SK-N-SH (cell line): ENCODE results near the gene MAMDC4. TPM values are rescaled to one million over a fixed set of nuclear protein-coding genes. Genes with fewer than 3 reads are reported as not detected.

Experiments
- CTCF ChIA-PET: fragments of 300-600, 350-600 bp; formaldehyde crosslinking; extraction: SDS; loops from one replicate; lab custom pipeline; 2021; lab: Yijun Ruan, JAX
- POLR2A ChIA-PET: fragments of 350-600 bp; sonication (Branson Sonifier 250); formaldehyde crosslinking; extraction: SDS; loops from one replicate; lab custom pipeline; 2020; ENCODE audit warnings: antibody characterized with exemption, inconsistent platforms; lab: Yijun Ruan, JAX
- DNase-seq: peaks from one replicate; pipeline ENCODE4 v3.0.0; 2012
- H2AFZ ChIP-seq: fragments of 200-600 bp; sonication (generic); 2 replicates; pipeline ENCODE4 v1.8.1; 2016; ENCODE audit warnings: antibody characterized with exemption, mild to moderate bottlenecking, low read depth
- H3F3A ChIP-seq: fragments of 200-600 bp; sonication (generic); replicated peaks from 2 replicates; pipeline ENCODE3; 2016; ENCODE audit warnings: antibody characterized with exemption, mild to moderate bottlenecking; ENCODE audit not compliant: insufficient read depth
- H3K27ac ChIP-seq, 2 experiments: fragments of 200-500 bp in 1 of 2; fragments of 200-600 bp in 1 of 2; sonication (Bioruptor generic) in 1 of 2; sonication (generic), shearing (Covaris generic) in 1 of 2; 2 replicates each; pipeline versions ENCODE4 v1.5.1 to v1.6.1; 2014 to 2016; ENCODE audit warnings: low read depth in 2 of 2, inconsistent platforms in 1 of 2, low read length in 1 of 2, mild to moderate bottlenecking in 1 of 2, mixed read lengths in 1 of 2
- H3K27me3 ChIP-seq: fragments of 200-600 bp; sonication (generic), shearing (Covaris generic); 2 replicates; pipeline ENCODE4 v1.6.1; 2016; ENCODE audit warnings: mixed run types; ENCODE audit not compliant: insufficient read depth
- H3K36me3 ChIP-seq, 2 experiments: fragments of 200-500 bp in 1 of 2; fragments of 200-600 bp in 1 of 2; sonication (Bioruptor generic) in 1 of 2; sonication (generic) in 1 of 2; replicated peaks in 1 of 2; 2 replicates each; pipeline versions ENCODE3 to v1.5.1; 2014 to 2016; ENCODE audit warnings: low read length in 1 of 2, mild to moderate bottlenecking in 1 of 2; ENCODE audit not compliant: insufficient read depth in 2 of 2, control insufficient read depth in 1 of 2
- H3K4me1 ChIP-seq, 2 experiments: fragments of 200-500 bp in 1 of 2; fragments of 200-600 bp in 1 of 2; sonication (Bioruptor generic) in 1 of 2; sonication (generic), shearing (Covaris generic) in 1 of 2; 2 replicates each; pipeline versions ENCODE4 v1.5.1 to v1.6.1; 2014 to 2016; ENCODE audit warnings: low read depth in 1 of 2, low read length in 1 of 2, mixed run types in 1 of 2; ENCODE audit not compliant: insufficient read depth in 2 of 2, control insufficient read depth in 1 of 2
- H3K4me2 ChIP-seq: fragments of 200-600 bp; sonication (generic), shearing (Covaris generic); 2 replicates; pipeline ENCODE4 v1.6.1; 2017; ENCODE audit warnings: mixed run types
- H3K4me3 ChIP-seq, 2 experiments: fragments of 200-500 bp in 1 of 2; fragments of 200-600 bp in 1 of 2; sonication (Bioruptor generic) in 1 of 2; sonication (generic), shearing (Covaris generic) in 1 of 2; 2 replicates each; pipeline versions ENCODE4 v1.5.1 to v1.8.1; 2014 to 2016; ENCODE audit warnings: low read depth in 2 of 2, inconsistent platforms in 1 of 2, low read length in 1 of 2, mild to moderate bottlenecking in 1 of 2, mixed read lengths in 1 of 2, moderate library complexity in 1 of 2
- H3K79me2 ChIP-seq: fragments of 200-600 bp; sonication (generic); 2 replicates; pipeline ENCODE4 v1.8.1; 2017; ENCODE audit warnings: mild to moderate bottlenecking; ENCODE audit not compliant: insufficient read depth
- H3K9ac ChIP-seq: fragments of 200-600 bp; sonication (generic); 2 replicates; pipeline ENCODE4 v1.6.1; 2017; ENCODE audit warnings: mixed run types
- H3K9me2 ChIP-seq: fragments of 200-600 bp; sonication (generic); 2 replicates; pipeline ENCODE4 v1.6.1; 2017; ENCODE audit warnings: mixed run types
- H3K9me3 ChIP-seq: fragments of 200-600 bp; sonication (generic); 2 replicates; pipeline ENCODE4 v1.6.1; 2017; ENCODE audit warnings: mixed run types, mild to moderate bottlenecking, moderate library complexity
- H4K20me1 ChIP-seq: fragments of 200-600 bp; sonication (generic); 2 replicates; pipeline ENCODE4 v1.6.1; 2017; ENCODE audit warnings: mild to moderate bottlenecking, mixed run types; ENCODE audit not compliant: insufficient read depth
- GABPA ChIP-seq: IDR thresholded peaks from 2 replicates; pipeline ENCODE4 v1.4.0; 2012; ENCODE audit warnings: low read depth, mild to moderate bottlenecking
- GATA2 ChIP-seq: sonication (generic); formaldehyde crosslinking; IDR thresholded peaks from 2 replicates; pipeline ENCODE4 v1.5.0; 2020; ENCODE audit warnings: mild to moderate bottlenecking, missing genetic modification reagents
- IRF3 ChIP-seq: fragments of 150-350 bp; IDR thresholded peaks from 2 replicates; pipeline ENCODE4 v1.6.1; 2016; ENCODE audit warnings: mild to moderate bottlenecking, low read depth, low read length
- RCOR1 ChIP-seq: fragments of 150-350 bp; IDR thresholded peaks from 2 replicates; pipeline ENCODE4 v1.6.1; 2017; ENCODE audit warnings: antibody characterized with exemption, low read length
- REST ChIP-seq: IDR thresholded peaks from 2 replicates; pipeline ENCODE4 v1.6.1; 2012; ENCODE audit warnings: mild to moderate bottlenecking, low read depth, low read length, moderate library complexity
- SMC3 ChIP-seq: IDR thresholded peaks from 2 replicates; pipeline ENCODE4 v1.6.1; 2012; ENCODE audit warnings: low read depth, low read length, improper control_type of control experiment
- TAF1 ChIP-seq: IDR thresholded peaks from 2 replicates; pipeline ENCODE4 v1.6.1; 2012; ENCODE audit warnings: low read depth, mild to moderate bottlenecking, low read length, moderate library complexity, borderline replicate concordance
- YY1 ChIP-seq: IDR thresholded peaks from 2 replicates; pipeline ENCODE4 v1.4.0; 2012; ENCODE audit warnings: low read depth, mild to moderate bottlenecking
- WGBS: methylation state at CpG from one replicate; pipeline ENCODE4 v1.1.6; 2017; ENCODE audit warnings: low lambda C conversion rate; 5-methylcytosine and 5-hydroxymethylcytosine counted together
- polyA plus RNA-seq, 3 experiments: library from polyadenylated mRNA; depleted of rRNA; stranded (reverse); fragments of >200 nt; gene quantifications; 2 replicates each; pipeline ENCODE4 v1.2.3, GENCODE V29; 2012
- TF ChIP-seq, protein P1 (sequence below): IDR thresholded peaks from 2 replicates; pipeline ENCODE4 v1.4.0; 2012; ENCODE audit warnings: low read depth, borderline replicate concordance
- TF ChIP-seq, protein P2 (sequence below): IDR thresholded peaks from 2 replicates; pipeline ENCODE4 v1.4.0; 2012; ENCODE audit warnings: low read depth

Gene MAMDC4
- polyA plus RNA-seq, 1 of the 3 experiments (the other 2 are of a cell fraction) = 4.2 TPM

GRCh38 chr9:136820971-136821825 is 30.9 kb upstream of the MAMDC4 start:
- CTCF ChIA-PET = interaction anchor here (1.3 kb wide), 1 partner anchor 14 kb away, joined by 3 read pairs; no protein-coding TSS in a partner anchor
- no peaks in the 10 kb centered on the region for H3K27me3 ChIP-seq

More at GRCh38 chr9:136820971-136821825, 30.9 kb upstream of the MAMDC4 start:
- H3K27ac ChIP-seq = no peak overlapping the region
- H2AFZ ChIP-seq = no peak overlapping the region
- H3K36me3 ChIP-seq = peaks cover 11 to 20% of the 10 kb centered on the region in 2 experiments
- H3K4me1 ChIP-seq = no peaks in the 10 kb centered on the region
- WGBS = 97% methylated on average over 76 of the region's 83 CpGs
- H3K4me3 ChIP-seq = no peak overlapping the region
- POLR2A ChIA-PET = no interaction called here
- no peak overlapping the region for H3K9ac ChIP-seq
- peaks cover 6% of the 10 kb centered on the region for H3F3A ChIP-seq
- no peak for DNase-seq
- H3K4me2 ChIP-seq = no peak overlapping the region
- H3K9me2 ChIP-seq = no peaks in the 10 kb centered on the region
- no peaks in the 10 kb centered on the region for H3K9me3 ChIP-seq
- peaks cover 19% of the 10 kb centered on the region; the same call in 1 of the 2 replicates for H4K20me1 ChIP-seq
- TF ChIP-seq, protein P1, sequence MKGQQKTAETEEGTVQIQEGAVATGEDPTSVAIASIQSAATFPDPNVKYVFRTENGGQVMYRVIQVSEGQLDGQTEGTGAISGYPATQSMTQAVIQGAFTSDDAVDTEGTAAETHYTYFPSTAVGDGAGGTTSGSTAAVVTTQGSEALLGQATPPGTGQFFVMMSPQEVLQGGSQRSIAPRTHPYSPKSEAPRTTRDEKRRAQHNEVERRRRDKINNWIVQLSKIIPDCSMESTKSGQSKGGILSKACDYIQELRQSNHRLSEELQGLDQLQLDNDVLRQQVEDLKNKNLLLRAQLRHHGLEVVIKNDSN = no peak
- TF ChIP-seq YY1 (no peak), GATA2 (no peak), REST (no peak), SMC3 (no peak), TAF1 (no peak), IRF3 (no peak), GABPA (no peak), RCOR1 (no peak)
- TF ChIP-seq, protein P2, sequence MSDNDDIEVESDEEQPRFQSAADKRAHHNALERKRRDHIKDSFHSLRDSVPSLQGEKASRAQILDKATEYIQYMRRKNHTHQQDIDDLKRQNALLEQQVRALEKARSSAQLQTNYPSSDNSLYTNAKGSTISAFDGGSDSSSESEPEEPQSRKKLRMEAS = no peak
- TF ChIP-seq, all 33 proteins: peak for 0
- H3K79me2 ChIP-seq = peaks cover 49% of the 10 kb centered on the region
